Subcutaneous adipose tissue (tissue), 4 donors: ENCODE data around the gene ASXL1. TPM values are rescaled to one million over a fixed set of nuclear protein-coding genes. Genes with fewer than 3 reads are reported as not detected.

ENCODE experiments used
- total RNA-seq, 4 donors: library from RNA; depleted of rRNA; stranded (reverse); fragments of >200 nt; gene quantifications; one replicate each; pipeline ENCODE4 v1.1.0, GENCODE V29; 2016
- TF ChIP-seq, protein P1 (sequence below): fragments of 450-650 bp; IDR thresholded peaks from one replicate; pipeline ENCODE4 v1.5.1; 2016; ENCODE audit warnings: low read depth, mild to moderate bottlenecking, control low read depth, antibody characterized with exemption, moderate library complexity

Gene ASXL1
- total RNA-seq, 4 donors from 2014 or later: 77.0 to 125 (median 81.6) TPM

DNA sequence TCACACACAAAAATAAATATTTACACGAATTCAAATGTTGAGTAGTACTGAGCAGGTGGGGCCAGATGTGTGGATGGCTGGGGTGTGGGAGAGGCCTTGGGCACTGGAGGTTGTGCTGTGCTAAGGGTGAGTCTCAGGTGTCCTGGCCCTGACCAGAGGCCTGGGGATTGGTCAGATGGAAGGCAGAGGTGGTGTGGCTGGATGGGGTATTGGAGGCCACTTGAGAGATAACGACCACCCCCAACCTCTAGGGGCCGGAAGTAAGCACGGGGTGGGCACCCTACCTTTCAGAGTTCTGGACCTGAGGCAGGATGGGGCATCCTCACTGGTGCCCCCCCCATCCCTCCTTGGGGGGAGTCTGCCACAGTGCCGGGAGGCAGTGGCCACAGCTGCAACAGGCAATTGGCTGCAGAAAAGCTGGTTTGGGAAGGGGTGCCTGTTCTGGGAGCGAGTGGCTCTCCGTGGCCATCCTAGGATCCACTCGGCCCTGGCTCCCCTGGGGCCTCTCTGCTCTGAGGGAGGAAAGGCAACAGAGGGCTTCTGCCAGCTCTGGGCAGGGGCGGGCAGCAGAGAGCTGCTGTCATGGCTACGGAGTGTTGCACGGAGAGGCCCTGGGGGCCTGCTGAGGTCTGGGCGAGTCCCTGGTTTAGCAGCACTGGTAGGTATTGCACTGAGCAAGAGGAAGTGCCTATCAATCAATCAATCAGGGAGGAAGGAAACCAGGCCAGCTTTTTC lies 87.6 kb downstream of the ASXL1 start:
- TF ChIP-seq, protein P1, sequence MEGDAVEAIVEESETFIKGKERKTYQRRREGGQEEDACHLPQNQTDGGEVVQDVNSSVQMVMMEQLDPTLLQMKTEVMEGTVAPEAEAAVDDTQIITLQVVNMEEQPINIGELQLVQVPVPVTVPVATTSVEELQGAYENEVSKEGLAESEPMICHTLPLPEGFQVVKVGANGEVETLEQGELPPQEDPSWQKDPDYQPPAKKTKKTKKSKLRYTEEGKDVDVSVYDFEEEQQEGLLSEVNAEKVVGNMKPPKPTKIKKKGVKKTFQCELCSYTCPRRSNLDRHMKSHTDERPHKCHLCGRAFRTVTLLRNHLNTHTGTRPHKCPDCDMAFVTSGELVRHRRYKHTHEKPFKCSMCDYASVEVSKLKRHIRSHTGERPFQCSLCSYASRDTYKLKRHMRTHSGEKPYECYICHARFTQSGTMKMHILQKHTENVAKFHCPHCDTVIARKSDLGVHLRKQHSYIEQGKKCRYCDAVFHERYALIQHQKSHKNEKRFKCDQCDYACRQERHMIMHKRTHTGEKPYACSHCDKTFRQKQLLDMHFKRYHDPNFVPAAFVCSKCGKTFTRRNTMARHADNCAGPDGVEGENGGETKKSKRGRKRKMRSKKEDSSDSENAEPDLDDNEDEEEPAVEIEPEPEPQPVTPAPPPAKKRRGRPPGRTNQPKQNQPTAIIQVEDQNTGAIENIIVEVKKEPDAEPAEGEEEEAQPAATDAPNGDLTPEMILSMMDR: no peak

DNA sequence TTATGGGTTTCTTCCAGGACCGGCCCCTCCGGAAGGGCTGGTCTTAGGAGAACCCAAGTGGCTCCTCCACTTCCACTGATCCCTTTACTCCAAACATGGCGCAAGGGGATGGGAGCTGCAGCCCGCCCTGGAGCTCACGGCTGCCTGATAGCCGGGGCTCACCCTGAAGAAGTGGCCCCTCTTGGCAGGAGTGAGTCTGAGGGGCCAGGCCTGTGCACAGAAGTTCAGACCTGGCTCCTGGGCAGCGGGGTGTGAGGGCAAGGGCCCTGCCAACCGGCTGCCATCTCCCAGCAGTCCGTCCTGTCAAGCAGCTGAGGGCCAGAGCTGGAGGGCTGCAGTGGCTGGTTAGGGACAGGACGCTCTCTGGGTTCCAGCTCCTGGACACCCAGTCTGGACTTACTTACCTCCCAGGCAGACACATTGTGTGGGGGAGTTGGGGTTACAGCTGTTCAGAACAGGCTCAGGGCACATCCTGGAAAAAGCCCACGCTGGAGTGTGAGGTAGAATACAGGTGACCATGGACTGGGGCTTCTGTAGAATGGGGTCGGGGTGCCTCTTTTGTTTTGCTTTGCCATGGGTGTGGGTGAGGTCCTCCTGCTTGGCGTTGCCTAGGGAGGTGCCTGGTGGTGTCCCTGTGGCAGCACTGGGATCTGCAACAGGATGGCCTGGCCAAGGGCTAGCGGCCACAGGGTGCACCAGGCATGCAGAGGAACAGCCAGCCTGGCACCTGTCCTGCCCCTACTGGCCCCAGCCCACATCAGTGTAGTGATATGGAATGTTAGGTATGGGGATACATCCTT lies 88.4 kb downstream of the ASXL1 start:
- TF ChIP-seq, protein P1: no peak

DNA sequence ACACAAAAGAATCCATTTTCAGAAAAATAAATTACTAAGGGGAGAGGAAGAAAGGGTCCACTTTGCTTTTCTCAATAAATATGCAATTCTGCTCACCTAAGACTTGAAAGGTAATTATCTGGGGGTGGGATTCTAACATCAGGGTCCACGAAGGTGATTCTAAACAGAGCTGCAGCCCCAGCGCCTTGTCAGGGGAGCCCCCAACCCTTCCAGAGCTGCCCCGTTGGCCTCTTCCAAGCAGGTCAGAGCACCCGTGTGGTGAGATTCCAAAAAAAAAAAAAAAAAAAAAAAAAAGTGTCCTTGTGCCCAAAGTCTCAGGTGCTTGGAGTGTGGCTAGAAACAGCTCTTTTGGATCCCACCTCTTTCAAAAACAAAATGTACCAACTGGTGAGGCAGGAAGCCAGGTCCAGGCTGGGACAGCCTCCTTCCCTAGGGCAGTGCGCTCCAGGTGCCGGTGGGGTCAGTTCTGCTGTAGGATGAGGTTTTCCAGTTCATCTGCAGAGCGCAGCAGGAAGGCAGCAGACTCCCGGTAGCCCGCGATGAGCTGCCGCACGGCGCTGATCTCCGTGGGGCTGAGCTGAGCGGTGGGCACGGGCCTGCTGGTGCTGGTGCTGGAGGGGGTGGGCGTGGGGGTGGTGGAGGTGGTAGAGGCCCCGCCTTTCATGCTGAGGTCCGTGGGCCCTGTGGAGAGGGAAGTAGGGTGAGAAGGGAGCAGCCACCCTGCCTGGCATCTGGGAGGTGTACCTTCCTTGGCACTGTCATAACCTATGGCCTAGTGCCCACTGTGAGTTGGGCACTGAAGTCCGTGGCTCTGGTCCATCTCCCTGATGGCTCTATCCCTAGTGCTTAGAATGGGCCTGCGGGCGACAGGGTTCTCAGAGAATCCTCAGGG lies 89.3 kb downstream of the ASXL1 start:
- TF ChIP-seq, protein P1: no peak

DNA sequence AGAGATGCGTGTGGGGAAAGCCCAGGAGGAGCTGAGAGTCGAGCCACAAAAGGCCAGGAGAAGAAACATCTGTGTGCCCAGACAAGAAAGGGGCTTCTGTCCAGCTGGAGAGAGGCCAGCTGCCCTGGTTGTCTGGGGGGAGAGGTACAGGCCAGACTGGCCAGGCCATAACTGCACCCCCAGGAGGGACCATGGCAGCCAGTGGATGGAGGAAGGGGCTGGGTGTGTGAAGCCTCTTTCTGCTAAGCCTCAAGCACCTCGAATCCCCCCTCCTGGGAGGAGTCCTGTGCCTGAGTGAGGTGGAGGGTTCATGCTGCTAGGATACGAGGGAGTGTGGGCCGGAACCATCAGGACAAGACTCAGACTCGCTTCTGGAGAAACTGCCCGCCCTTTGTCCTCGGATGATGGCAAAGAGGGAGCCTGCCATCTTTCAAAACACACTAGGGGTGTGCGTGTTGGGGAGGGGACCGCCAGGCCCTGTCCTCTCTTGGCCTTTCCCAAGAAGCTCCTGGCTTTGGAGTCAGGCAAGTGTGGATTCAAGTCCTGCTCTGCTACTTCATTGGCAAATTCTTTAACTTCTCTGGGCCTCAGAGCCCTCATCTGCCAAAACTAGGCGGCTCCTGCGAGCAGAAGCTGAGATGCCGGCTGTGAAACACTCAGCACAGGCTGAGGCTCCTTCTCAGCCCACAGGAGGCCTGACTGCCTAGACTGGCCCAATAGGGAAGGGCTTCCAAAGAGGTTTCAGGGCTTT lies 90.3 kb downstream of the ASXL1 start:
- TF ChIP-seq, protein P1: no peak

DNA sequence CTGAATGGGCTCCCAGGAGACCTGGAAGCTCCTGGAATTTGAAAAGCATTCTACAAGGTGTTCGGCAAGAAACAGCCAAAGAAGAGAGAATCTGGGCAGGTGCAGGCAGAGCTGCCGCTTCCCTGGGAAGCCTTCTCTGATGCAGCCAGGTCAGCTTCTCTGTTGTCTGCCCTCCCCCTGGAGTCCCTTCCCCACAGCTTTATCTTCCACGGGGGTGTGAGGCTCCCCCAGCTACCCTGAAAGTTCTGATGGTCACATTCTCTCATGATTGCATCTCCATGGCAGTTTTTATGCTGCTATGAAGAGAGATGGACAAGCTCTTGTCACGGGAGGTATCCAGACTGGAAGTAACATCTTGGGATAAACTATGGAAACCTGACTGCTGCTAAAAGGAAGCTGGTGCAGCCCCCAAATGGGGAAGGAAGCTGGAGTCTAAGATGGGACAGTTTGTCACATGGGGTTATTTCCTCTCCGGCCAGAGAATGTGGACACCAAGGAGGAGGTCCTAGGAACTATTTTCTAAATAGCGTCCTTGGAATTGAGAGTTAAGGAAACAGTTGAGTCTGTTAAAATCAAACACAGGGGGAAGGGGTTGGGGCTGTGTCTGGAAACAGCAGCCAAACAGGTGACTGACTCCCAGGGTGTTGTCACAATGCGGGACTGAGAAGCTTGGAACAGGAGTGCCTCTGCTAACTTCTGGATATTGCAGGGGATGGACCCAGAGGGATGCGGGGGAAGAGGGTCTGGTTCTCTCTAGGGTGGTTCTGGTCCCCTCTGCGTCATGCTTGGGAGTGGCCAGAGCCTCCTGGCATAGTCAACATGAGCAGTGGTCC lies 91.1 kb downstream of the ASXL1 start:
- TF ChIP-seq, protein P1: no peak

DNA sequence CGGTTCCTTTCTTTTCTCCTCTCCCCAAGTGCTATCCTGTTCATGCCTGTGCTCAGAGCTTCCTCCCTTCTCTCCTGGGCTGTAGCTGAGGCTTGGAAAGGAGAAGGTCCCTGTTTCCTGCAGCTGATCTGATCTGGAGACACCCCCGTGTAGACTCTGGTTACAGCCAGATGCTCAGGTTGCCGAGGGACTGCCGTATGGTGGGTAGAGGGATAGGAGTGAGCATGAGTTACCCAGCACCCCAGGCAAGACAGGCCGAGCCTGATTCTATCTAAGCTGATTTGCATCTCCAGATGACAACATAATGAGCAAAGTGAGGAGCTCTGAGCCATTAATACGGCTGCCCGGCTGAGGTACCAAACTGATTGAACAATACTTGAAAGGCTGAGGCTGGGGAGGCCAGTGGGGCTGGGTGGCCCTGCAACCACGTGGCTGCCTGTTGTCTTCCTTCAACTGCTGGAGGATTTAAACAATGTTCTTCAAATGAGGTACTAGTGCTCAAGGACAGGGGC lies 91.8 kb downstream of the ASXL1 start:
- TF ChIP-seq, protein P1: no peak
